HEK293 (cell line): Measurements from ENCODE around the gene SP140L.

ENCODE experiments used
- PATZ1 ChIP-seq: fragments of 450-650 bp; formaldehyde crosslinking; IDR thresholded peaks from 2 replicates; pipeline ENCODE4 v1.5.1; 2016; ENCODE audit warnings: missing biosample characterization, missing genetic modification characterization
- REST ChIP-seq: fragments of 450-650 bp; formaldehyde crosslinking; IDR thresholded peaks from 2 replicates; pipeline ENCODE4 v1.5.1; 2016; ENCODE audit warnings: missing biosample characterization, missing genetic modification characterization
- TCF7L2 ChIP-seq: IDR thresholded peaks from 2 replicates; pipeline ENCODE4 v1.6.1; 2011; ENCODE audit warnings: low read depth, mild to moderate bottlenecking, inconsistent platforms, low read length, moderate library complexity, borderline replicate concordance
- ZBTB49 ChIP-seq: fragments of 450-650 bp; formaldehyde crosslinking; IDR thresholded peaks from 2 replicates; pipeline ENCODE4 v1.5.1; 2016; ENCODE audit warnings: missing biosample characterization, missing genetic modification characterization, low read depth
- ZNF133 ChIP-seq: fragments of 450-650 bp; formaldehyde crosslinking; IDR thresholded peaks from 2 replicates; pipeline ENCODE4 v1.5.1; 2016; ENCODE audit warnings: missing biosample characterization, missing genetic modification characterization
- ZNF398 ChIP-seq: fragments of 450-650 bp; formaldehyde crosslinking; IDR thresholded peaks from 2 replicates; pipeline ENCODE4 v1.5.1; 2017; ENCODE audit warnings: missing biosample characterization, missing genetic modification characterization
- ZNF658 ChIP-seq: fragments of 450-650 bp; formaldehyde crosslinking; IDR thresholded peaks from 2 replicates; pipeline ENCODE4; 2016; ENCODE audit warnings: missing biosample characterization, missing genetic modification characterization
- ZNF701 ChIP-seq: fragments of 450-650 bp; formaldehyde crosslinking; IDR thresholded peaks from 2 replicates; pipeline ENCODE4 v1.5.1; 2016; ENCODE audit warnings: missing biosample characterization, missing genetic modification characterization
- ZNF76 ChIP-seq: fragments of 450-650 bp; formaldehyde crosslinking; IDR thresholded peaks from 2 replicates; pipeline ENCODE4; 2016; ENCODE audit warnings: low read depth, missing biosample characterization, missing genetic modification characterization, borderline replicate concordance
- ZNF777 ChIP-seq: fragments of 450-650 bp; formaldehyde crosslinking; IDR thresholded peaks from 2 replicates; pipeline ENCODE4 v1.5.1; 2017; ENCODE audit warnings: missing biosample characterization, missing genetic modification characterization, borderline replicate concordance
- ZSCAN4 ChIP-seq: fragments of 450-650 bp; formaldehyde crosslinking; IDR thresholded peaks from 2 replicates; pipeline ENCODE4 v1.5.1; 2017; ENCODE audit warnings: missing biosample characterization, missing genetic modification characterization

- no peak for TF ChIP-seq ZNF398 (tag by site-specific recombination)
- TF ChIP-seq ZBTB49 = no peak
- TF ChIP-seq ZNF658 (tag by site-specific recombination) = no peak
- no peak for TF ChIP-seq ZNF777 (tag by site-specific recombination)
- no peak for TF ChIP-seq ZNF76 (tag by site-specific recombination)
- TF ChIP-seq ZSCAN4 (tag by site-specific recombination) = no peak
- TF ChIP-seq ZNF133 (tag by site-specific recombination) = no peak
- no peak for TF ChIP-seq PATZ1 (tag by site-specific recombination)
- no peak for TF ChIP-seq ZNF701 (tag by site-specific recombination)
- TF ChIP-seq TCF7L2 = no peak
- TF ChIP-seq REST (tag by site-specific recombination) = no peak
These were observed 85.3 kb downstream of the SP140L start for GRCh38 chr2:230412371-230412711.
